SHP77 treated with DMSO at 0.1 percent for 48 hours (cell line): ENCODE results near the gene HIP1R.

ENCODE experiments used
- DNase-seq: peaks from one replicate; lab custom pipeline; 2025; lab: John Stamatoyannopoulos, UW

Gene HIP1R

DNA sequence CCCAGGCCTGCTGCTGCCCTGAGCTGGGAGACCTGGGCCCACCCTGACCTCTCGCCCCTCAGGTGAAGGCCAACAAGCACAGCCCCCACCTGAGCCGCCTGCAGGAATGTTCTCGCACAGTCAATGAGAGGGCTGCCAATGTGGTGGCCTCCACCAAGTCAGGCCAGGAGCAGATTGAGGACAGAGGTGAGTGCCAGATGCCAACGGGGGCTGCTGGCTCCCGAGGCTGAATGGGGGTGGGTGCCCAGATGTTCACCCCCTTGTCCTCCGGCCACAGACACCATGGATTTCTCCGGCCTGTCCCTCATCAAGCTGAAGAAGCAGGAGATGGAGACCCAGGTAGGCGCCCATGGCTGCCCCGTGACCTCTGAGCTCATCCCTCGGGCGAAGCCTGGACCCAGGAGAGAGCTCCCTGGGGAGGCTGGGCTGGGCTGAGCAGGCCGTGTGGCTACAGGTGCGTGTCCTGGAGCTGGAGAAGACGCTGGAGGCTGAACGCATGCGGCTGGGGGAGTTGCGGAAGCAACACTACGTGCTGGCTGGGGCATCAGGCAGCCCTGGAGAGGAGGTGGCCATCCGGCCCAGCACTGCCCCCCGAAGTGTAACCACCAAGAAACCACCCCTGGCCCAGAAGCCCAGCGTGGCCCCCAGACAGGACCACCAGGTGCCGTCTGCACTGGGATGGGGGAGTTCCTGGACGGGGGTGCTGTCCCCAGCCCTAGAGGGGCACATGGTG lies 25.8 kb downstream of the HIP1R start:
- DNase-seq, result no peak

DNA sequence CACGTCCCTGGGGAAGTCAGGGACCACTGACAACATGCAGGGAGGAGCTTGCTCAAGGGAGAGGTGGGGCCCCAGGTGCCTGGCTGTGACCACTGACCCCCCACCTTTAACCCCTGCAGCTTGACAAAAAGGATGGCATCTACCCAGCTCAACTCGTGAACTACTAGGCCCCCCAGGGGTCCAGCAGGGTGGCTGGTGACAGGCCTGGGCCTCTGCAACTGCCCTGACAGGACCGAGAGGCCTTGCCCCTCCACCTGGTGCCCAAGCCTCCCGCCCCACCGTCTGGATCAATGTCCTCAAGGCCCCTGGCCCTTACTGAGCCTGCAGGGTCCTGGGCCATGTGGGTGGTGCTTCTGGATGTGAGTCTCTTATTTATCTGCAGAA lies 26.3 kb downstream of the HIP1R start:
- DNase-seq, result no peak

DNA sequence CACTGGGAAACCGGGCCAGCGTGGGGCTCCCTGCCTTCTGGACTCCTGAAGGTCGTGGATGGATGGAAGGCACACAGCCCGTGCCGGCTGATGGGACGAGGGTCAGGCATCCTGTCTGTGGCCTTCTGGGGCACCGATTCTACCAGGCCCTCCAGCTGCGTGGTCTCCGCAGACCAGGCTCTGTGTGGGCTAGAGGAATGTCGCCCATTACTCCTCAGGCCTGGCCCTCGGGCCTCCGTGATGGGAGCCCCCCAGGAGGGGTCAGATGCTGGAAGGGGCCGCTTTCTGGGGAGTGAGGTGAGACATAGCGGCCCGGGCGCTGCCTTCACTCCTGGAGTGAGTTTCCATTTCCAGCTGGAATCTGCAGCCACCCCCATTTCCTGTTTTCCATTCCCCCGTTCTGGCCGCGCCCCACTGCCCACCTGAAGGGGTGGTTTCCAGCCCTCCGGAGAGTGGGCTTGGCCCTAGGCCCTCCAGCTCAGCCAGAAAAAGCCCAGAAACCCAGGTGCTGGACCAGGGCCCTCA lies 26.9 kb downstream of the HIP1R start:
- no peak for DNase-seq

DNA sequence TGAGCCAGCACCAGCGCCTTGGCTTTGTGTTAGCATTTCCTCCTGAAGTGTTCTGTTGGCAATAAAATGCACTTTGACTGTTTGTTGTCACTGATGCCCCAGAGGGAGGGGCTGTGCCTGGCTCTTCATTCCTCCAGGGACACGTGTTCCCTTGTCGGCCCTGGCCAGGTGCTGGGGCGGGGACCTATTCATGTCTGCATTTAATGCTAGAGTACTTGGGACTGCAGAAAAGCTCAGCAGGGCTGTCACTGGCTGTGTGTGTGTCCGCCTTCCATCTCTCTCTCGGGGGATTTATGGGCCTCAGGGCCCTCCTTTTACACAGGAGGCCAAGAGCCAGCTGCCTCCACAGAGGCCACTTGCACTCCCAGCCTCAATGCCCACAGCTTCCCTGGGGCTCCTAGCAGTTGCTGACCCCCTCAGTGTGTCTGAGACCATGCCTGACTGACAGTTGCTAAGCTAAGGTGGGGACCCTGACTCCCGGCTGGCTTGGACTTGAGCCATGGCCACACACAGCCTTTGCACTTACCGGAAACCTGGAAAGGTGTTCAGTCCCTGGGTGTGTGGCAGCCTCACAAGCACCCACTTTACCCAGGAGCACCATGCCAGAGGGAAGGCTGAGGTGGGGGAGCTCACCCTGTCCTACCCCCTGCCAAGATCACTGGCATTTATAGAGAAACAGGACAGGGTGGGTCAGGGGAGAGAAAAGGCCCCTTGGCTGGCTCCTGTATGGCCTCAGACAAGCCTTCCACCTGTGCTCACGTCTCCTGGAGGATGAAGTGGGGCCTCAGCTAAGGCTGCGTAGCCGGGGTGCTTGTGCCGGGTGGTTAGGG lies 27.8 kb downstream of the HIP1R start:
- DNase-seq, result peak; percentile 37

DNA sequence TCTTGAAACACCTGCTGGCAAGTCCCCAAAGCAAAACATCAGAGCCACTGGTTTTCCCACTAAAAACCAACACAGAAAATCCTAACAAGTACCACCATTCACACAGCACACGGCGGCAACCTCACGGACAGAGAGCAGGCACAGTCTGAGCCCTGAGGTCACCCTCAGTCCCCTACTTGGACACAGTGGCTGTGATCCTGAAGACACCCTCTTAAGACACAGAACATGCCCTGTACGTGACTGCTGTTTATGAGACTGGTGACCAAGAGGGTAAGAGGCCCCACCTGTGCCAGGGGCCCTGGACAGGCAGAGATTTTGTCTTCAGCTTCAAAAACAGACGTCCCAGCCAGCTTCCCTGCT lies 29.6 kb downstream of the HIP1R start:
- no peak for DNase-seq

DNA sequence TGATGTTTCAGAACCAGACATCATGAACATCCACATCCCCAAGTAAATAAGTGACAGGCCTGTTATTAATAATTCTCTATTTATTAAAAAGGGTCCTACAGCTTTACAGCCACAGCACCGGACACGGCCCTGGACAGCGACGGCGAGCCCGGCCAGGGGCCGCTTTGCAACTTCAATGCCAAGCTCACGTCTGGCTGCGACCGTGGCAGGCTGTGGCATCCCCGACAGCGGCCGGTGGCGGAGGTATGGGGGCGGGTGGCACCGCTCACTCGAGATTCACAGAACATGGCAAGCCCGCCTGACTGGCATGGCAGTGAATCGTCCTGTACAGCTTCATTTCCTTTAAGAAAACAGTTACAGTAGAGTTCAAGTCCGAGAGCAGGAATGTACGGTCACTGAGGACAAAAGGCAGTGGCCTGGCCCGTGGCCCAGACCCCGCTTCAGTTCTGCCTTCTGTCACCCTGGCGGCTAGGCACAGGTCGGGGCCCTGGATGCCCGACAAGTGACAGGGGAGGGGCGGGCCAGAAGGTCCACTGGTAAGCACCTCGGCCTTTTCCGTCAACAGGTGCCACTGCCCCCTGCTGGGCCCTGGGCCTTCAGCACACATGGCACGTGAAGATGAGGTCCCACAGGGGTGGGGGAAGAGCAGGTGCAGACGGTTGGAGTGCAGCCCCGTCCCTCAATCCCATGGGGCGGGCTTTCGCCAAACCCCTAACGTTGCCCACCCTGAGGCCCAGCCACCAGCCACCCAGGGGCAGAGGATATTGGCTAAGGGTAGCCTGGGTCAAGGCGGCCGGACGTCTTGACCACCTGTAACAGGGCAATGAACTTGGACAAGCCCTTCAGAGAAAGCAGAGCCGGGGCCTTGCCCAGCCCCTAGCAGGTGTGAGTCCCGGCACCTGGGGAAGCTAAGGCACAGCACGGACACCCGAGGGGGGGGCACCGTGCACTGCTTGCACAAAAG lies 30.3 kb downstream of the HIP1R start:
- no peak for DNase-seq

DNA sequence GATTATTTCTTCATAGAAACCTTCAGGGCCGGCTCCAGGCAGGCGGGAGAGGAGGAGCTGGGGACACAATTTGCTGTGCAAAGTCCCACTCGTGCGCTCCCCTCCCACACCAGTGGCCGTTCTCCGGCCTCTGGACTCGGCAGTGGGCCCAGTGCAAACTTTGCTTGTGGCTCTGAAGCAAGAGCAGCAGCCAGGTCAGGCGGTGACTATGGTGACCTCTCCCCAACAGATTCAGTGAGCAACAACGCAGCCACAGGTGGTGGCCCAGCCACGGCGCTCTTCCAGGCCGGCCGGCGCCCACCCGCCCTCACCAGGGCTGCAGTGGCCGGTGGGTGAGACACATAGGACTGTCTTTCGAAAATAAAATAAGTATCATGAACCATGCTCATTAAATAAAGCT lies 31.1 kb downstream of the HIP1R start:
- no peak for DNase-seq

DNA sequence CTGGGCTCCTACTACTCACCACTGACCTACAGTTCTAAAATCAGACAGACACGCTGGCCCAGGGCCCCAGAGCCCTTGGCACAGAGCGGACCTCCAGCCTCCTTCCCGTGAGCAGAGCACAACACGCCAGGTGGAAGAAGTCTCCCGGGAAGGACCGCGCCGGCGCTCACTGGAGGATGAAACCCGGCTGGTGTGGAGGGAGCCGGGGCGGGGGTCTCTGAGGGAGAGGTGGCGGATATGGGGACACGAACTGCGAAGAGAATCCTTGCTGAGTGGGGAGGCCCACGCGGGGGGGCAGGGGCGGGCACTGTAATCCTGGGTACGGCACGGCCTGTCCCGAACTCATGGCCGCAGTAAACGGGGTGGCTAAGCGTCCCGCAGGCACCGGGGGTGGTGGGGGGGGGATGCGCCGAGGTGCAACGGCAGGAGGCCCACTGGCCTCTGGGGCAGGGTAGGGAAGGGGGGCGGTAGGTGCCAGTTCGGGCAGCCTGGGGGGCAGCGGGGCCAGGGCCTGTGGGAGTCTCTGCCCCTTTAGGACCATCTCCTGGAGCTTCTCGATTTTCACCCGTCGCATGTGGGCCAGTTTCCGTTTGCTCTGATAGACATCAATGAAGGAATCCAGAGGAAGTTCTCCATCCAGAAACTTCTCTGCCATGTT lies 31.8 kb downstream of the HIP1R start:
- no peak for DNase-seq

DNA sequence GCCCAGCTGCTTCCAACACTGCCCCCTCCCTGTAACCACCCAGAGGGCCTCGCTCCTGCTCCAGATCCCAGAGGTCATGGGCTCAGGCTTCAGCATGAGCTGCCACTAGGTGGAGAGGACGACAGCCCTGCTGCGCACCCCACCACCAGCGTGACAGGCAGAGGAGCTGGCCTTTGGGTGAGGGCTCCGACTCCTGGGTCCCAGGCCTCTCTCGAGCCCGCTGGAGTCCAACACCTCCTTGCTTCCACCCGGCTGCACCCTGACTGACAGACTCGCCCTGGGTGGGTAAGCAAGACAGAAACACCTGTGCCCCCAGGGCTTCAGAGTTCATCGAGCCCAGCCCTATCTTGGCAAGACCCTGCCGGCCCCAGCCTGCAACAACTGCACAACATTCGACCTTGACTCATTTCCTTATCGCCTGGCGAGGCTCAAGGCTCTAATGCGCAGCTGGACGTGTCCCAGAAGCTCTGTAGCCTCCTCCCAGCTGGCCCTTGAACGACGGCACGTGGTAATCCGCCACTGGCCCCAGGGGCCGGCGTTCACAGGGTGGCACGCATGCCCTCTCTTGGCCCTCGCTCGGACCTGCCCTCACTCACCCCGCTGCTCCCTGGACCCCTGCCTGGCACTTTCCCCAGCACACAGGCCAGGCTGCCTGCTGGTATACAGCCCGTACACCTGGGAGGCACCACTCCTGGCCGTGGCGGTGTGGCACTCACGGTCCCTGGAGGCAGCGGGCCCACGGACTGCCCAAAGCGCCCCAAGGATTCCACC lies 32.6 kb downstream of the HIP1R start:
- DNase-seq, result no peak

DNA sequence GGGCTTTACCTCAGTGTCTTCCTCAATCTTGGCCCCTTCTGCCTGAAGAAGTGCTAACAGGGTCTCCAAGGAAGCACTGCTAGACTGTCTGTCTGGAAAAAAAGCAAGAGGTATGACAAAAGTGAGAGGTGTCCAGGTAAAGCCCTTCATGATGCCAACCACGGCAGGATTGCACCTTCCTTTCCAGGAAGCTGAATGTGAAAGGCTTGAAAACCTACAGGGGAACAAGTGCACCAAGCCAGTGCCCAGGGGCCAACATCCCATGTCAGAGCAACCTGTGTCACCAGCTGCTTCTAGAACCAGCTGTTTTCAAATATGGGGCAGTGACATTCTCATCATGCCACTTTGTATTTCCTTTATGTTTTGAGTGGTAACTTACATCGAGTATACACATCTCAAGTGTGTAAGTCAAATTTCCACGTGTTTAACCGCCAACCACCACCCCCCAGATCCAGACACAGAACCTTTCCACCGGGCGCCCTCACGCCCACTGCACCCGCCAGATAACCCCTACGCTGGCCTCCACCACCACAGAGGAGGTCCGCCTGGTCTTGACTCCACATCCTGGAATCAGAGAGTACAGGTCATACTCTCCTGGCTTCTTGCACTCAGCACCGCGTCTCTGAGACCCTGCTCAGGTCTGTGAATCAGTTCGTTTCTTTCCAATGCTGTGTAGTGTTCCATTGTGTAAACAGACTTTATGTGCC lies 33.4 kb downstream of the HIP1R start:
- no peak for DNase-seq

DNA sequence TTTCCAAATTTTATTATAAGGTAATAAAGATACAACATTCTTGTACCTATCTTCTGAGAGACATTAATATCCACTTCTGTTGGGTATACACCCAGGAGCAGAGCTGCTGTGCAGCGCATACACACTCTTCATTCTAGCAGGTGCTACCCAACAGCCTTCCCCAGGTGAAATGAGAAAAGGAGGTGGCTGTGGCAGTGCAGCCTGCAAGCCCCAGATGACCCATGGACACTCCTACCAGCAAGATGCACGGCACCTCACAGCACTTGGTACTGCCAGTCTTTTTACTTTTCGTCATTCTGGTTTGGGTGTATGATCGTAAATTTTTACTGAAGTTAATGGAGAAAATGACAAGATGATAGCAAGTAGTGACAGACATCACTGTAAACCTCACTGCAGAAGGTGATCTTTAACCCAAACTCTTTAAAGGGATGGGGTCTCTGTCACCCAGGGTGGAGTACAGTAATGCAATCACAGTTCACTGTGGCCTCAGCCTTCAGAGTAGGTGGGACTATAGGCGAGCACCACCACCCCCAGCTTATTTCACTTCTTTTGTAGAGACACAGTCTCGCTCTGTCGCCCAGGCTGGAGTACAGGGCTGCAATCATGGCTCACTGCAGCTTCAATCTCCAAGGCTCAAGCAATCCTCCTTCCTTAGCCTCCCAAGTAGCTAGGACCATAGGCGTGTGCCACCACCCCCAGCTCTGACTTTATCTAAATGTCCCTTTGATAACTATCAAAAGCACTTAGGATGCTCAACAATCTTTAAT lies 34.1 kb downstream of the HIP1R start:
- no peak for DNase-seq

DNA sequence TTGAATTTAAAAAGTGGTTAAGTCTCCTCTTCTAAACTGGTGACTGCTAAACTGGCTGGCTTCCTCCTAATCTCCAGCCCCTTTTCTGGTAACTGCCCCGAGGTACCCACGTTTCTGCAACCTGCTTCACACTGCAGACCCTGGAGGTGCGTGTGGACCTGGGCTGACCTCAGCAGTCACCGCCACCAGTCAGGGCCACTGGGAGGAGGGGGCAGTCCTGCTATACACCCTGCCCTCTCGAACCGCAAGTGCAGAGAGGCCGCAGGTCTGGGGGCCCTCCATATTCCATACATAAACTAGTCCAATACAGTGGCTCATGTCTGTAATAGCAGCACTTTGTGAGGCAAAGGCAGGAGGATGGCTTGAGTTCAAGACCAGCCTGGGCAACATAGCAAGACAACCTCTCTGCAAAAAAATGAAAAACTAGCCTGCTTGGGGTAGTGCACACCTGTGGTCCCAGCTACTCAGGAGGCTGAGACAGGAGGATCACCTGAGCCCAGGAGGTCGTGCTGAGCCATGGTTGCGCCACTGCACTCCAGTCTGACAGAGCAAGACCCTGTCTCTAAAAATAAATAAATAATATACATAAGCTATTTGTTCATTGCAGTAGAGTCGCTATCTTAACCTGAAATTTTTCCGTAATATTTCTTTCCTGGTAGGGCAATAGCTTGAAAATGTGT lies 35.0 kb downstream of the HIP1R start:
- DNase-seq, result no peak

DNA sequence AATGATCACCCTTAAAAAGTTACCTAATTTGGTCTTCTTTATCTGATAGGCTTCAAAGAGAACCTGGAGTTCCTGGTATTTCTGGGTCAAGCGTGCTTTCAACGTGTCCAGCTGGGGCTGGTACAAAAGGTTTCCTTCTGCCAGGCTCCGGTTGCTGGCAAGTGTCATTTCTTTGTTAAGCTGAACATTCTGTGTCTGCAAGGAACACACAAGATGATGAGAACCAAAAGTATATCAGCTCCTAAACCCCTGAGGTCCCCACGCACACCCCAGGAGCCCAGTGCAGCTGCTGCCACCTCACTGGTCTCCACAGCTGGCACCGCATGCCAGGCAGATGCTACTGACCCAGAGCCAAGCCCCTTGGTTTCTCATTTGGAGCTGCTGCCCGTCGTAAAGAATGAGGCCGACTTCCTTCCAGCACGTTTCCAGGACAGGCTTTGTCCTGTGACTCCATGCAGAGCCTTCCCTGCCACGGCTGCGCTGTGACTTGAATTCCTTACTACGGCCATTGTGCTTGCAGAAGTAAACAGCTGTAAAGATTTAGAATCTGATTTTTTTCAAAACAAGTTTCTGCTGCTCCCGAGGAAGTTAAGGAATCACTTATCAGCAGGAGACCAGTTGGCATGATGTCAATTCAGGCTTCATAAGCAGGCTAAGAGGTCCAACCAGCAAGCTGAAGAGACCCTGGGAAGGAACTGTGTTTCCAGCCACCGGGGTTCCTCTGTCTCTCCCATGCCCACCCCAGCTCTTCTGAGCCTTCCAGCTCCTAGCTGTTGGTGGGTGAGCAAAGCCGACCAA lies 35.8 kb downstream of the HIP1R start:
- DNase-seq, result no peak

DNA sequence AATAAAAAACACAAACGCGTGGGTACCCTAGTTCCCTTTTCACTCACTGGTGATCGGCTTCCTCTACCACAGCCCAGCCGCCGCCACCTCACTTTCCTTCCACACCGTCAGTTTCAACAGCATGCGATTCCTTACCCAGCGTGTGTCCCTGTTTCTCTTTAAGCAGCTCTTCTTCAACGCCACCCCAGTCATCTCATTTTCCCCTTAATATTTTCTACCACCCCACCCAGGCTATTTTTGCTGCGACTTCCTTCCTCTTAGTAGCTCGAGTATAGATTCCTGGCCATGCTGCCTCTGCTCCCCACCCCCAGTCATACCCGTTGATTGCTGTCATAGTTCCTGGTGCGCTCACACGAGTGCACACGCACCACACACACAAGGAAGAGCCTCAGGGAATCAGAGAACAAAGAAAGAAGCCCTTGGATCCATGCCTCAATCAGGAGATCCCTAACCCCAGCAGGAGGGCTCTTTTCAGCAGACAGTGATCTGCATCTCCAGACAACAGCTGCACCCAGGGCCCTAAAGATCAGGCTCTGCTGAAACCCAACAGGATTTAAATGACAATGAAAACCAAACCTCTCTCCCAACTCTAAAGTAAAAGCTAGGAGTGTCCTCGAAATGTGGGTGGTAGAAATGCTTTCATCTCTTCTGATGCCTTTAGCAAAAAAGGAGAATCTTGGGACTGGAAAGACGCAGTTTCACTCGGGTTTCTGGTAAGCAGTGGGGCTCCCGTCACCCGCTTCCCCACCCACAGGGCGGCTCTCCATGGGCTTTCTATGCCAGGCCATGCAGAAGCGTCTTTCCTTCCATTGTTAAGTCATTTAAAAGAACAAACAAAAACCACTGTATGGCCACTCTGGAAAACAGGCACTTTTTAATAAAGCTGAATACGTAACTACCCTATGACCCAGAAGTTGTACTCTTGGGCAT lies 36.9 kb downstream of the HIP1R start:
- DNase-seq, result no peak

DNA sequence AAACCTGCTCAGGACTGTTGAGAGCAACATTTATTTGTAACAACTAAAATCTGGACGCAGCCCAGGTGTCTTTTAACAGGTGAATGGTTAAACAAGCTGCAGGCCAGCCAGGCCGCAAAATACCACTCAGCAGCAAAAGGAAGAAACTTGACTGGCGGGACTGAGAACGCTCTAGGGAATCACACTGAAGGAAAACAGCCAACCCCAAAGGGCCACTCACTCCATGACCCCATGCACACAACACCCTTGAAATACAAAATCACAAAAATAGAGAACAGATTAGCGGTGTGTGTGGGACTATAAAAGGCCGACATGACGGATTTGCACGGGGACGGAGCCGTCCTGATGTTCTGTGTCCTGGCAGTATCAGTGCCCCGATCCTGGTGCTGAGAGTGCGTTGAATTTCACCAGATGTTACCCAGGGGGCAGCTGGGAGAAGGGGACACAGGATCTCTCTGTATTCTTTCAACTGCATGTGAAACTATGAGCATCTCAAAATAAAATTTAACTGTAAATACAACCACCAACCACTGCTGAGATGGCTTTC lies 37.6 kb downstream of the HIP1R start:
- no peak for DNase-seq

DNA sequence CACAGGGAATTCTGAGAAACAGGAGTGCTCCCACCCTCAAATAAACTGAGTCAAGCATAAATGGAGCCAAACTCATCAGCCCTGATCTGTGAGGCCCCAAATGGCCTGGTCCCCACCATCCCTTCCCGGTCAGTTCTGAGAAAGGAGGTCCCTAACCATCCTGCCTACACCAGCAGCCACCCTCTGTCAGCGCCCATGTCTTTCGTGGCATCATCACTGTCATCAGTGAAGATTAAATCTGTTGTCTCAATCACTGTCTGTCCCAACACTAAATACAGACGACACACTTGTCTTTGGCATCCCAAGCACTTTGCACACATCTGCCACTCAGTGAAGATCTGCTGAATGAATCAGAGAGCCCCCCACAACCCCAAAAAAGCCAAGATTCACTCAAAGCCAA lies 38.3 kb downstream of the HIP1R start:
- DNase-seq, result no peak

DNA sequence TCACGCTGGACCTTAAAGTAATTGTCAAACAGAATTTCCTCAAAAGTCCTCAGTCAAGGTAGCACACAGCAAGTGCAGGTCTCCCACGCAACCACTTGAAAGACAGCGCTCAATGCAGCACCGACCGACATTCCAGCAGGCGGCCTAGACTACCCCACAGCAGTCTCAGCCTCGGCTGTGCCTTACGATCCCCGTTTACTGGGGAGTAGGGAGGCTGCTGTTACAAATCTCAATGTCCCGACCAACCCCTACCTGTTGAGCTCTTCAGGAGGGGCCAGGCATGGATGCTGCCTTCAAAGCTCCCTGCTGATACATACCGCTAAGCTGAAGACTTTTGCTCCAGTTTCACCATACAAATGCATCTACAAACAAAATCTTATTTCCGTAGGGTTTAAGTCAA lies 38.8 kb downstream of the HIP1R start:
- no peak for DNase-seq
